GM23338 (cell line): ENCODE results near the gene COQ10A.

ENCODE experiments used
- CREB1 ChIP-seq: fragments of 250-450 bp; sonication (Bioruptor Pico); IDR thresholded peaks from 2 replicates; pipeline ENCODE4 v1.5.0; 2020; ENCODE audit warnings: low read depth, mild to moderate bottlenecking, moderate library complexity
- EZH2 ChIP-seq: fragments of 200-600 bp; sonication (generic); IDR thresholded peaks from one replicate; pipeline ENCODE4 v1.8.0; 2017; ENCODE audit warnings: antibody characterized with exemption, mild to moderate bottlenecking, low read depth; ENCODE audit not compliant: unreplicated experiment
- EZH2phosphoT487 ChIP-seq: fragments of 200-600 bp; sonication (generic); IDR thresholded peaks from one replicate; pipeline ENCODE4 v1.8.1; 2018; ENCODE audit warnings: antibody characterized with exemption; ENCODE audit not compliant: unreplicated experiment
- JUNB ChIP-seq: IDR thresholded peaks from one replicate; pipeline ENCODE4 v1.6.1; 2016; ENCODE audit warnings: antibody characterized with exemption; ENCODE audit not compliant: unreplicated experiment
- POLR2AphosphoS5 ChIP-seq: IDR thresholded peaks from 2 replicates; pipeline ENCODE4 v1.6.1; 2016; ENCODE audit warnings: antibody characterized with exemption, low read depth
- STAT1 ChIP-seq: IDR thresholded peaks from one replicate; pipeline ENCODE4 v1.6.1; 2016; ENCODE audit warnings: antibody characterized with exemption; ENCODE audit not compliant: unreplicated experiment
- ZNF114 ChIP-seq: fragments of 250-450 bp; sonication (Bioruptor Pico); IDR thresholded peaks from 2 replicates; pipeline ENCODE4 v1.5.0; 2020; ENCODE audit warnings: mild to moderate bottlenecking, moderate library complexity
- ZNF331 ChIP-seq: fragments of 250-450 bp; sonication (Bioruptor Pico); IDR thresholded peaks from 2 replicates; pipeline ENCODE4 v1.5.0; 2020; ENCODE audit warnings: low read depth, mild to moderate bottlenecking, moderate library complexity
- TF ChIP-seq, protein P1 (sequence below), 2 experiments: fragments of 200-600 bp in 1 of 2; sonication (generic) in 1 of 2; conservative IDR thresholded peaks; 2 replicates each; pipeline versions ENCODE4 v1.5.1 to v1.6.1; 2016 to 2017; ENCODE audit warnings: antibody characterized with exemption in 2 of 2, low read depth in 2 of 2, mild to moderate bottlenecking in 2 of 2, moderate library complexity in 1 of 2
- TF ChIP-seq, protein P2 (sequence below): IDR thresholded peaks from one replicate; pipeline ENCODE4 v1.6.1; 2018; ENCODE audit warnings: antibody characterized with exemption; ENCODE audit not compliant: unreplicated experiment
- TF ChIP-seq, protein P3 (sequence below): IDR thresholded peaks from 2 replicates; pipeline ENCODE4 v1.6.1; 2016; ENCODE audit warnings: antibody characterized with exemption

DNA sequence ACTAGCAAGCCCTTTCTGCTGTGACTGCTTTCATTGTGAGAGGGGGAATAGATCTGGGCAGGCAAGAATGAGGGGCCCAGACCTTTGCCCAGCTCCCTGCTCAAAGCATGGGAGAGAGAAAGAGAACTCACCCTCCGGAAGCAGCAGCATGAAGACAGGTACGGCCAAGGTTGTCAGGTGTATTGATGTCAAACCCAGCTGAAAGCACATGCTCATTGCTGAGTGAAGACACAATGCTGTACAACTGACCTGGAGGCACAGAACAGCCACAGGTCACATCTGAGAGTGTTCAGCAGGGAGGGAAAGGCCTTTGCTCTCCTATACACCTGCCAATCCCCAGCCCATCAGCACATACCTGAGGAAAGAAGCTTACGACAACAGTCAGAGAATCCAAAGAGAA lies 14.1 kb upstream of the COQ10A start:
- TF ChIP-seq, protein P1, sequence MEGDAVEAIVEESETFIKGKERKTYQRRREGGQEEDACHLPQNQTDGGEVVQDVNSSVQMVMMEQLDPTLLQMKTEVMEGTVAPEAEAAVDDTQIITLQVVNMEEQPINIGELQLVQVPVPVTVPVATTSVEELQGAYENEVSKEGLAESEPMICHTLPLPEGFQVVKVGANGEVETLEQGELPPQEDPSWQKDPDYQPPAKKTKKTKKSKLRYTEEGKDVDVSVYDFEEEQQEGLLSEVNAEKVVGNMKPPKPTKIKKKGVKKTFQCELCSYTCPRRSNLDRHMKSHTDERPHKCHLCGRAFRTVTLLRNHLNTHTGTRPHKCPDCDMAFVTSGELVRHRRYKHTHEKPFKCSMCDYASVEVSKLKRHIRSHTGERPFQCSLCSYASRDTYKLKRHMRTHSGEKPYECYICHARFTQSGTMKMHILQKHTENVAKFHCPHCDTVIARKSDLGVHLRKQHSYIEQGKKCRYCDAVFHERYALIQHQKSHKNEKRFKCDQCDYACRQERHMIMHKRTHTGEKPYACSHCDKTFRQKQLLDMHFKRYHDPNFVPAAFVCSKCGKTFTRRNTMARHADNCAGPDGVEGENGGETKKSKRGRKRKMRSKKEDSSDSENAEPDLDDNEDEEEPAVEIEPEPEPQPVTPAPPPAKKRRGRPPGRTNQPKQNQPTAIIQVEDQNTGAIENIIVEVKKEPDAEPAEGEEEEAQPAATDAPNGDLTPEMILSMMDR (conservative IDR thresholded peaks at IDR 0.05; ENCODE audit: low read depth in 2 of 2): no peak
- TF ChIP-seq, protein P2, sequence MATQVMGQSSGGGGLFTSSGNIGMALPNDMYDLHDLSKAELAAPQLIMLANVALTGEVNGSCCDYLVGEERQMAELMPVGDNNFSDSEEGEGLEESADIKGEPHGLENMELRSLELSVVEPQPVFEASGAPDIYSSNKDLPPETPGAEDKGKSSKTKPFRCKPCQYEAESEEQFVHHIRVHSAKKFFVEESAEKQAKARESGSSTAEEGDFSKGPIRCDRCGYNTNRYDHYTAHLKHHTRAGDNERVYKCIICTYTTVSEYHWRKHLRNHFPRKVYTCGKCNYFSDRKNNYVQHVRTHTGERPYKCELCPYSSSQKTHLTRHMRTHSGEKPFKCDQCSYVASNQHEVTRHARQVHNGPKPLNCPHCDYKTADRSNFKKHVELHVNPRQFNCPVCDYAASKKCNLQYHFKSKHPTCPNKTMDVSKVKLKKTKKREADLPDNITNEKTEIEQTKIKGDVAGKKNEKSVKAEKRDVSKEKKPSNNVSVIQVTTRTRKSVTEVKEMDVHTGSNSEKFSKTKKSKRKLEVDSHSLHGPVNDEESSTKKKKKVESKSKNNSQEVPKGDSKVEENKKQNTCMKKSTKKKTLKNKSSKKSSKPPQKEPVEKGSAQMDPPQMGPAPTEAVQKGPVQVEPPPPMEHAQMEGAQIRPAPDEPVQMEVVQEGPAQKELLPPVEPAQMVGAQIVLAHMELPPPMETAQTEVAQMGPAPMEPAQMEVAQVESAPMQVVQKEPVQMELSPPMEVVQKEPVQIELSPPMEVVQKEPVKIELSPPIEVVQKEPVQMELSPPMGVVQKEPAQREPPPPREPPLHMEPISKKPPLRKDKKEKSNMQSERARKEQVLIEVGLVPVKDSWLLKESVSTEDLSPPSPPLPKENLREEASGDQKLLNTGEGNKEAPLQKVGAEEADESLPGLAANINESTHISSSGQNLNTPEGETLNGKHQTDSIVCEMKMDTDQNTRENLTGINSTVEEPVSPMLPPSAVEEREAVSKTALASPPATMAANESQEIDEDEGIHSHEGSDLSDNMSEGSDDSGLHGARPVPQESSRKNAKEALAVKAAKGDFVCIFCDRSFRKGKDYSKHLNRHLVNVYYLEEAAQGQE: no peak
- no peak for TF ChIP-seq CREB1 (CRISPR knock-in tag)
- TF ChIP-seq JUNB: no peak
- no peak for TF ChIP-seq STAT1
- no peak for TF ChIP-seq POLR2AphosphoS5
- TF ChIP-seq EZH2: no peak
- no peak for TF ChIP-seq EZH2phosphoT487
- TF ChIP-seq ZNF114 (CRISPR knock-in tag): no peak
- TF ChIP-seq, protein P3, sequence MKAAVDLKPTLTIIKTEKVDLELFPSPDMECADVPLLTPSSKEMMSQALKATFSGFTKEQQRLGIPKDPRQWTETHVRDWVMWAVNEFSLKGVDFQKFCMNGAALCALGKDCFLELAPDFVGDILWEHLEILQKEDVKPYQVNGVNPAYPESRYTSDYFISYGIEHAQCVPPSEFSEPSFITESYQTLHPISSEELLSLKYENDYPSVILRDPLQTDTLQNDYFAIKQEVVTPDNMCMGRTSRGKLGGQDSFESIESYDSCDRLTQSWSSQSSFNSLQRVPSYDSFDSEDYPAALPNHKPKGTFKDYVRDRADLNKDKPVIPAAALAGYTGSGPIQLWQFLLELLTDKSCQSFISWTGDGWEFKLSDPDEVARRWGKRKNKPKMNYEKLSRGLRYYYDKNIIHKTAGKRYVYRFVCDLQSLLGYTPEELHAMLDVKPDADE: no peak
- TF ChIP-seq ZNF331 (CRISPR knock-in tag): no peak
